NCI-H226 (cell line): Measurements from ENCODE around the gene KRT16.
"Not testable (repeated sequence)": the region's sequence is repeated elsewhere in the genome, so short reads cannot be mapped to it uniquely, and the experiment has no call there.

ENCODE experiments used
- DNase-seq: peaks from one replicate; pipeline ENCODE4 v3.0.0-alpha.2; 2015

Gene KRT16

GRCh38 chr17:41581366-41582060 is 31.1 kb downstream of the KRT16 start:
- no peak for DNase-seq

DNA sequence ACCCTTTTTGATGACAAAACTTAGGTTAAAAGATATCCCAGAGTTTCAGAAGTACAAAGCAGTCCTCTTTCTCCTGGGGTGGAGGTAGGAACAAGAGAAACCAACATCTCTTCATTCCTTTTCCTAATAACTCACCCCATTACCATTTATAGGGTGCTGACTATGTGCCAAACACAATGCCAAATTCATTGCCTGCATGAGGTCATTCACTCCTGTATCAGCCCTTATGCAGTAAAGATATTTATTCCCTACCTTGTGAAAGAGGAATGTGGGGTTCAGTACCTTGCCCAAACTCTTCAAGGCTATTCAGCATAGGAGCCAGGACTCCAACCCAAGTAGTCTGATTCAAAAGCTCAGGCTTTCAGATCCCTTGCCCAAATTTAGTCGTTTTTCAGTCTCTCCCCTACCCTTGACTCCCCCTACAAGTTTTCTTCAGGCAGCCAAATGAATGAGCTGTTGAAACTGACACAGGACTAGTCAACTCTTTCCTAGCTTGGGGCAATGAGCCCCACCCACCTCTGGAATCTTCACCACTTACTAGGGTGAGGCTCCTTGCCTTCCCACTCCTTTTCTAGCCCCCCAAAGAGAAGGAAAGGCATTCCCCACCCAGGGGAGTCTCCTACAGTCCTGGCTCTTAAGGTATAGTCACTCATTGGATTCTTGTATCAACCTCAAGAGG is 31.7 kb downstream of the KRT16 start:
- peak; percentile 22 for DNase-seq

DNA sequence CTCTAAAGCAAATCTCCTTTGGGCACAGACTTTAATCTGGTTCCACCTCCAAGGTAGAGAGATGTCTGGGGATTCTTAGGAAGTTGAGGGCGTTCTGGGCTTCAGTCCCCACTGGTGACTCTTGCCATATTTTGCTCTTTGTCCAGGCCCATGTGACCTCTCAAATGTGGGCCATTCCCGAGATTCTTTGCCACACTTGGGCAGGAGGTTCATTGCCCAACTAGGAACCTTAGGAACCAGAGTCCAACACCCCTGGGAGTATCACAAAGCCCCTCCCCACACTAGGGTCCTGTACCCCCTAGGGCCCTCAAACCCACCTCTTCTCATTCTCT is 32.4 kb downstream of the KRT16 start:
- no peak for DNase-seq

GRCh38 chr17:41579484-41580243 is 32.9 kb downstream of the KRT16 start:
- DNase-seq, result peak; percentile 72

DNA sequence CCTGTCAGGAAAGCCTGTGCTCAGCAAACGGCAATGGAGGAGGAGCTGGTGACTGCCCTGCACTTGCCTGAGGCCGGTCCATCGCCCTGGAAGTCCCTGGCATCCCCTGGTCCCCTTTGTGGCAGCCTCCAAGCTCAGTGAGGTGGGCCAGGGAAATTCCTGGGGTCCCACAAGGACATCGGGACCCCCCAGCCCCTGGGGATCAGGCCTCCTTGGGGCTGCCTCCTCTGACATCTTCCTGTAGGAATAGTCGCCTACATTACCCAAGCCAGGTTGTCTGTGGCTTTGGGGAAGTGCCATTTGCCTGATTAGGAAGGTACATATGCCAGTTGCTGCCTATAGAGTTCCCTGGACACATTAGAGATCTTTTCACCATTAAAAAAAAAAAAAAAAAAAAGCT is 33.6 kb downstream of the KRT16 start:
- DNase-seq, result no peak

DNA sequence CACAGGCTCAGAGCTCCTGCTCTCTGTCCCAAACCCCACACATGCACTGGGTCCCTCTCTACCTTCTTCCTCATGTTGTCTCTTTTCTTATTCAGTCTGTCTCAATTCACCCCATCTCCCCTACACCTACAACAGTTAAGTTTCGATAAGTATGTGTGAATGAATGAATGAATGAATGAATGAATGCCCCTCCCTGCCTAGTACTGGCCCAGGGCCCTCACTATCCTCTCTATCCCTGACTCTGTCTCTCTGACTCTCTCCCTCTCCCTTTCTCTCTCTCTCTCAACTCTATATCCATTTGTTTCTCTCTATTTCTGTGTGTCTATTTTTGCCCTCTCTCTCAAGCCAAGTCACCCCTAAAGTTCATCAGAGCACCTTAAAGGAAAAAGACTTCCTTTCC is 34.0 kb downstream of the KRT16 start:
- no peak for DNase-seq

- not testable (repeated sequence) for DNase-seq
Observed at GRCh38 chr17:41576740-41577139, 35.8 kb downstream of the KRT16 start.

GRCh38 chr17:41575336-41575735 is 37.2 kb downstream of the KRT16 start:
- DNase-seq, result no peak

GRCh38 chr17:41571561-41572434 is 40.8 kb downstream of the KRT16 start, which contains the start of gene KRT9:
TSS of gene KRT9 (minus strand) at chr17:41572059. CDS start at chr17:41571992, 67 bp downstream.
- DNase-seq, result no peak

DNA sequence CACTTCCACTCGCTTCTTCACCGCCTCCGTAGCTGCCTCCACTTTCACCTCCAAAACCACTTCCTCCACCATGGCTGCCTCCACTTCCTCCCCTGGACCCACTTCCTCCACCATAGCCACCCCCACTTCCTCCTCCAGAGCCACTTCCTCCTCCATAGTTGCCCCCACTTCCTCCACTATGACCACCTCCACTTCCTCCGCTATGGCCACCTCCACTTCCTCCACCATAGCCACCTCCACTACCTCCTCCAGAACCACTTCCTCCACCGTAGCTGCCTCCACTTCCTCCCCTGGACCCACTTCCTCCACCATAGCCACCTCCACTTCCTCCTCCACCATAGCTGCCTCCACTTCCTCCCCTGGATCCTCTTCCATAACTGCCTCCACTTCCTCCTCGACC is 45.2 kb downstream of the KRT16 start:
- no peak for DNase-seq

DNA sequence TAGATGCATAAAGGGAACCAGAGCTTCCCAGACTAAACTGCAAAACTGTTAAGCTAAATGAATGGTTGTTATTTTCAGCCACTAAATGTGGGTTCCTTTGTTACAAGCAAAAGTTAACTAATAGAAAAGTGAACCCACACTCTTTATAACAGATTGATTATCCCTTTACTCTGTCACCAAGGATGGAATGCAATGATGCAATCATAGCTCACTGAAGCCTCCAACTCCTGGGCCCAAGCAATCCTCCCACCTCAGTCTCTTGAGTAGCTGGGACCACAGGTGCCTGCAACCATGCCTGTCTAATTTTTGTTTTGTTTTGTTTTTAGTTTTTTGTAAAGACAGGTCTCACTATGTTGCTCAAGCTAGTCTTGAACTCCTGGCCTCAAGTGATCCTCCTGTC is 47.2 kb downstream of the KRT16 start:
- DNase-seq, result no peak

GRCh38 chr17:41563607-41564170 is 48.9 kb downstream of the KRT16 start:
- DNase-seq, result no peak

DNA sequence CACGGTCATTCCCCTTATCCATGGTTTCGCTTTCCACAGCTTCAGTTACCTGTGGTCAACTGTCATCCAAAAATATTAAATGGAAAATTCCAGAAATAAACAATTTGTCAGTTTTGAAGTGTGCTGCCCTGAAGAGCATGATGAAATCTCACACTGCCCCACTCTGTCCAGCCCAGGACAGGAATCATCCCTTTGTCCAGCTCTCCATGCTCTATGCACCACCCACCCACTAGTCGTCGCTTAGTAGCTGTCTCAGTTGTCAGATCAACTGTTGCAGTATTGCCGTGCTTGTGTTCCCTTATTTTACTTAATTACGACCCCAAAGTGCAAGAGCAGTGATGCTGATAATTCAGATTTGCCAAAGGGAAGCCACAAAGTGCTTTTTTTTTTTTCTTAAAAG is 51.0 kb downstream of the KRT16 start:
- no peak for DNase-seq
